Neural progenitor cell (in vitro differentiated cells): ENCODE measurements around the gene MYBBP1A. TPM values are rescaled to one million over a fixed set of nuclear protein-coding genes. Genes with fewer than 3 reads are reported as not detected.

Experiments used
- DNase-seq: peaks from one replicate; pipeline ENCODE4 v3.0.0-alpha.2; 2016; ENCODE audit warnings: low spot score
- H2AFZ ChIP-seq: fragments of 200-600 bp; sonication (generic); replicated peaks from 2 replicates; pipeline ENCODE4 v1.6.1; 2016; ENCODE audit warnings: antibody characterized with exemption
- H3F3A ChIP-seq: fragments of 200-600 bp; sonication (generic); 2 replicates; pipeline ENCODE4 v1.6.1; 2016; ENCODE audit warnings: antibody characterized with exemption, low read depth
- H3K27ac ChIP-seq: fragments of 200-600 bp; sonication (generic); 2 replicates; pipeline ENCODE4 v1.5.1; 2016; ENCODE audit warnings: mild to moderate bottlenecking
- H3K27me3 ChIP-seq: fragments of 200-600 bp; sonication (generic); 2 replicates; pipeline ENCODE4 v1.6.1; 2016; ENCODE audit warnings: mild to moderate bottlenecking, moderate library complexity
- H3K36me3 ChIP-seq: fragments of 200-600 bp; sonication (generic); 2 replicates; pipeline ENCODE4 v1.5.1; 2016
- H3K4me1 ChIP-seq: fragments of 200-600 bp; sonication (generic); 2 replicates; pipeline ENCODE4 v1.6.1; 2016; ENCODE audit warnings: mixed run types
- H3K4me2 ChIP-seq: fragments of 200-600 bp; sonication (generic); 2 replicates; pipeline ENCODE4 v1.6.1; 2016
- H3K4me3 ChIP-seq: fragments of 200-600 bp; sonication (generic); 2 replicates; pipeline ENCODE4 v1.5.1; 2016
- H3K79me2 ChIP-seq: fragments of 200-600 bp; sonication (generic); 2 replicates; pipeline ENCODE4 v1.6.1; 2016; ENCODE audit warnings: low read depth
- H3K9ac ChIP-seq: fragments of 200-600 bp; sonication (generic); 2 replicates; pipeline ENCODE4 v1.6.1; 2016
- H3K9me3 ChIP-seq: fragments of 200-600 bp; sonication (generic); 2 replicates; pipeline ENCODE4 v1.5.1; 2016; ENCODE audit warnings: low read depth
- H4K20me1 ChIP-seq: fragments of 200-600 bp; sonication (generic); 2 replicates; pipeline ENCODE4 v1.6.1; 2016; ENCODE audit warnings: low read depth
- H3K27ac Mint-ChIP-seq: 3 replicates; pipeline ENCODE4 v1.8.0; 2021; ENCODE audit warnings: mixed read lengths
- H3K27me3 Mint-ChIP-seq: 2 replicates; pipeline ENCODE4 v1.8.0; 2022; ENCODE audit warnings: low read depth, mild to moderate bottlenecking, inconsistent platforms, moderate library complexity, mixed read lengths; ENCODE audit not compliant: insufficient read depth
- H3K36me3 Mint-ChIP-seq: 3 replicates; pipeline ENCODE4 v1.8.0; 2021; ENCODE audit warnings: mixed read lengths
- H3K4me1 Mint-ChIP-seq: 3 replicates; pipeline ENCODE4 v1.8.0; 2021; ENCODE audit warnings: mixed read lengths
- H3K4me3 Mint-ChIP-seq: 3 replicates; pipeline ENCODE4 v1.8.0; 2021; ENCODE audit warnings: mild to moderate bottlenecking, moderate library complexity, mixed read lengths
- H3K9me3 Mint-ChIP-seq: 3 replicates; pipeline ENCODE4 v1.8.0; 2020; ENCODE audit warnings: mixed read lengths
- EZH2 ChIP-seq: fragments of 200-600 bp; sonication (generic); IDR thresholded peaks from 2 replicates; pipeline ENCODE4 v1.6.1; 2017; ENCODE audit warnings: antibody characterized with exemption, mild to moderate bottlenecking, moderate library complexity
- EZH2phosphoT487 ChIP-seq: fragments of 200-600 bp; sonication (generic); IDR thresholded peaks from 2 replicates; pipeline ENCODE4 v1.6.1; 2017; ENCODE audit warnings: antibody characterized with exemption
- total RNA-seq: library from RNA; depleted of rRNA; stranded (reverse); fragments of >200 nt; gene quantifications from 2 replicates; pipeline ENCODE4 v1.2.3, GENCODE V29; 2015; ENCODE audit warnings: low replicate concordance
- TF ChIP-seq, protein P1 (sequence below): fragments of 200-600 bp; sonication (generic); IDR thresholded peaks from 2 replicates; pipeline ENCODE4 v1.5.1; 2017; ENCODE audit warnings: antibody characterized with exemption, mild to moderate bottlenecking

The MYBBP1A gene
- total RNA-seq, 1 donor from 2014 or later: 17.4 TPM

DNA sequence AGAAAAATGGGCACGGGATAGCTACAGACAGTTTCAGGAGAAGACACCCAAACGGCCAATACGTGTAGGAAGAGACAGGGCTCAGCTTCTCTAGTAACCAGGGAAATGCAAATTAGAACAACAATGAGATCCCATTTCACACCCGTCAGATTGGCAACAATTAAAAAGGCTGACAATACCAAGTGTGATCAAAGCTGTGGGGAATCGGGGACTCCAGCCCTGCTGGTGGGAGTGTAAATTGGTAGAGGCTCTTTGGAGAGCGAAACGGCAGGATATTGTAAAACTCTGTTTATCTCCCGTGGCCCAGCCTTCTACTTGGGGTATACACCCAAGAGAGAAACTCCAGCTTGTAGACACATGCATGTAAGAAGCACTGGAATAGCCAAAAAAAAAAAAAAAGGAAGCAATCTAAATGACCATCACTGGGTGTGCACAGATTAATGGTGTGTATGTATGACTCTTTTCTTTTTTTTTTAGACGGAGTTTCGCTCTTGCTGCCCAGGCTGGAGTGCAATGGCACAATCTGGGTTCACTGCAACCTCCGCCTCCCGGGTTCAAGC is 27.5 kb downstream of the MYBBP1A start:
- Histone ChIP-seq H3K36me3 (no peaks in the 10 kb centered on the region), H2AFZ (no peak overlapping the region), H3K4me2 (no peak overlapping the region), H4K20me1 (no peaks in the 10 kb centered on the region), H3K4me3 (no peak overlapping the region), H3K4me1 (peaks cover 16% of the 10 kb centered on the region), H3K27ac (no peak overlapping the region), H3K79me2 (no peaks in the 10 kb centered on the region), H3K9me3 (no peaks in the 10 kb centered on the region), H3K27me3 (peaks cover 21% of the 10 kb centered on the region), H3F3A (peaks cover 4% of the 10 kb centered on the region), H3K9ac (no peak overlapping the region)
- Mint-ChIP-seq H3K36me3 (peaks cover 2% of the 10 kb centered on the region), H3K4me1 (peaks cover 13% of the 10 kb centered on the region), H3K9me3 (no peaks in the 10 kb centered on the region), H3K4me3 (no peak overlapping the region), H3K27me3 (peaks cover 7% of the 10 kb centered on the region), H3K27ac (no peak overlapping the region)
- TF ChIP-seq EZH2 (no peak), EZH2phosphoT487 (no peak)
- TF ChIP-seq, protein P1, sequence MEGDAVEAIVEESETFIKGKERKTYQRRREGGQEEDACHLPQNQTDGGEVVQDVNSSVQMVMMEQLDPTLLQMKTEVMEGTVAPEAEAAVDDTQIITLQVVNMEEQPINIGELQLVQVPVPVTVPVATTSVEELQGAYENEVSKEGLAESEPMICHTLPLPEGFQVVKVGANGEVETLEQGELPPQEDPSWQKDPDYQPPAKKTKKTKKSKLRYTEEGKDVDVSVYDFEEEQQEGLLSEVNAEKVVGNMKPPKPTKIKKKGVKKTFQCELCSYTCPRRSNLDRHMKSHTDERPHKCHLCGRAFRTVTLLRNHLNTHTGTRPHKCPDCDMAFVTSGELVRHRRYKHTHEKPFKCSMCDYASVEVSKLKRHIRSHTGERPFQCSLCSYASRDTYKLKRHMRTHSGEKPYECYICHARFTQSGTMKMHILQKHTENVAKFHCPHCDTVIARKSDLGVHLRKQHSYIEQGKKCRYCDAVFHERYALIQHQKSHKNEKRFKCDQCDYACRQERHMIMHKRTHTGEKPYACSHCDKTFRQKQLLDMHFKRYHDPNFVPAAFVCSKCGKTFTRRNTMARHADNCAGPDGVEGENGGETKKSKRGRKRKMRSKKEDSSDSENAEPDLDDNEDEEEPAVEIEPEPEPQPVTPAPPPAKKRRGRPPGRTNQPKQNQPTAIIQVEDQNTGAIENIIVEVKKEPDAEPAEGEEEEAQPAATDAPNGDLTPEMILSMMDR: no peak
- peak; percentile 38 for DNase-seq

DNA sequence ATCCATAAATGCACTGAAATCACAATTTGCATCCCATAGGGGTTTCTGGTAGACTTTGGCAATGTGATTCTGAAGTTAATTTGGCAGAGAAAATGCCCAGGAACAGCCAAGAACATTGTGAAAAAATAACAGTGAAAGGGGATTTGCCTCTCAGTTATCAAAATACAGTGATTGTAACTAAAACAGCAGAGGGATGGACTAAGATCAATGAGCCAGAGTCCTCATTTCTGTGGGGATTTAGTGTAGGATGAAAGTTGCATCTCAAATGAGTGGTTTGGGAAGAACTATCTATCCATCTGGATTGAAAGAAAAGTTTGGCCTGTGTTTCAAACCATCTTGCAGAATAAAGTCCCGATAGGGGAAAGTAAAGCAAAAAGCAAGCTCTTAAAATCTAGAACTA is 28.1 kb downstream of the MYBBP1A start:
- no peaks in the 10 kb centered on the region for H4K20me1 ChIP-seq
- no peak overlapping the region for H3K9ac ChIP-seq
- DNase-seq: no peak
- peaks cover 7% of the 10 kb centered on the region for H3K27me3 Mint-ChIP-seq
- no peaks in the 10 kb centered on the region for H3K9me3 Mint-ChIP-seq
- H3K9me3 ChIP-seq: no peaks in the 10 kb centered on the region
- H3K27me3 ChIP-seq: peaks cover 21% of the 10 kb centered on the region
- peaks cover 16% of the 10 kb centered on the region for H3K4me1 Mint-ChIP-seq
- peaks cover 19% of the 10 kb centered on the region for H3K4me1 ChIP-seq
- H3K79me2 ChIP-seq: no peaks in the 10 kb centered on the region
- H3F3A ChIP-seq: peaks cover 4% of the 10 kb centered on the region
- no peak overlapping the region for H3K4me2 ChIP-seq
- no peak overlapping the region for H3K27ac Mint-ChIP-seq
- no peak overlapping the region for H2AFZ ChIP-seq
- H3K36me3 ChIP-seq: no peaks in the 10 kb centered on the region
- H3K27ac ChIP-seq: no peak overlapping the region
- no peak overlapping the region for H3K4me3 ChIP-seq
- peaks cover 2% of the 10 kb centered on the region for H3K36me3 Mint-ChIP-seq
- no peak overlapping the region for H3K4me3 Mint-ChIP-seq
- TF ChIP-seq EZH2: no peak
- no peak for TF ChIP-seq EZH2phosphoT487

DNA sequence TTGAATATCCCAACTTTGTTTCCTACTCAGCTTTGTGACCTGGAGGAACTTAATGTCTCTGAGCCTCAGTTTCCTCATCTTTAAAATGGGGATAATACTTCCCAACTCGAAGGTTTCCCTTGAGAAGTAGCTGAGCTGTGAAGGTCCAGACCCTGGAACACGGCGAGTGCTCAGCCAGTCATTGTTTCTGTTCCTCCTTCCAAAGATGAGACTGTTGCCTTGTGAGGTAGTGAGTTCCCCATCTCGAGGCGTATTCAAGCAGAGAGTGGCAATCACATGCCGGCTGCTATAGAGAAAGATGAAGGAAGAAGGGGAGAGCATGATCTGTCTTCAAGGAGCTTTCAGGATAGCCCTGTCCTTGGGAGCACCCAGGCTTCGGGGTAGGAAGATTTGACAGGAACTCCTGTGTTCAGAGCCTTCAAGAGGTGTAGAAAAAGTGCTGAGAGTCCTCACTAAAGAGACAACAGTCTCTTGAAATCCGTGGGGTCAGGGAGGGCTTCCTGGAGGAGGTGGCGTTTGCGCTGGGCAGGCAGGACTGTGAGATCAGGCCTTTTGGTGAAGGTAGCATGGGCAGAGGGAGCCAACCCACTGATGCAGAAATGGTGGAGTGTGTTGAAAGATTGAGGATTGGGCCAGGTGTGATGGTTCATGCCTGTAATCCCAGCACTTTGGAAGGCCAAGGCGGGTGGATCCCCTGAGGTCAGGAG is 29.3 kb downstream of the MYBBP1A start:
- no peak for DNase-seq
- H3K36me3 ChIP-seq: no peaks in the 10 kb centered on the region
- H3K27me3 ChIP-seq: peaks cover 11% of the 10 kb centered on the region
- no peak overlapping the region for H3K4me3 ChIP-seq
- no peak overlapping the region for H3K4me2 ChIP-seq
- H3K9me3 ChIP-seq: no peaks in the 10 kb centered on the region
- no peak overlapping the region for H2AFZ ChIP-seq
- H3K79me2 ChIP-seq: no peaks in the 10 kb centered on the region
- Mint-ChIP-seq H3K27ac (no peak overlapping the region), H3K4me3 (peak overlapping the region; percentile 59), H3K36me3 (peaks cover 2% of the 10 kb centered on the region), H3K9me3 (no peaks in the 10 kb centered on the region), H3K27me3 (peaks cover 7% of the 10 kb centered on the region), H3K4me1 (peaks cover 25% of the 10 kb centered on the region)
- H3K27ac ChIP-seq: no peak overlapping the region
- H3F3A ChIP-seq: peaks cover 4% of the 10 kb centered on the region
- H4K20me1 ChIP-seq: no peaks in the 10 kb centered on the region
- H3K9ac ChIP-seq: no peak overlapping the region
- peaks cover 19% of the 10 kb centered on the region for H3K4me1 ChIP-seq
- TF ChIP-seq, protein P1: no peak
- TF ChIP-seq EZH2 (no peak), EZH2phosphoT487 (no peak)

DNA sequence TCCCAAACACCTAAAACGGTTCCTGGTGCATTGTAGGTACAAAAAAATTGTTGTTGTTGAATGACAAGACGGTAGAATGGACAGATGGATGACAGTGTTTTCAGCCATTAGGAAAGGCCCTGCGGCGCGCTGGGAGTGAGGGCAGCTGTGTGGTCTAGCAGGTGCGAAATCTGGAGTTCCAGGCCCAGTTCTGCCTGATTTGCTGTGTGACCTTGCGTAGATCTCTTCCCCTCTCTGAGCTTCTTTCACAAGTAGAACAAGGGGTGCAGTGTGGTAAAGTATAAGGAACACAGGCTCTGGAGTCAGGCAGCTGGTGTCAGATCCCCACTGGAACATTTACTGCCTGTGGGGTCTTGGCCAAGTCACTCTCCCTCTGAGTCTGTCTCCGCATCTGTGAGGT is 31.2 kb downstream of the MYBBP1A start:
- H3K4me2 ChIP-seq: no peak overlapping the region
- H3K4me3 Mint-ChIP-seq: no peak overlapping the region

More for the DNA sequence above, 31.2 kb downstream of the MYBBP1A start:
- Mint-ChIP-seq H3K4me1 (peaks cover 35% of the 10 kb centered on the region), H3K27ac (peak overlapping the region; percentile 6), H3K9me3 (no peaks in the 10 kb centered on the region), H3K36me3 (peaks cover 2% of the 10 kb centered on the region), H3K27me3 (peaks cover 10% of the 10 kb centered on the region)
- Histone ChIP-seq H3K9me3 (no peaks in the 10 kb centered on the region), H3K27me3 (peaks cover 10% of the 10 kb centered on the region), H3K9ac (no peak overlapping the region), H3K27ac (no peak overlapping the region), H3K4me3 (no peak overlapping the region), H3F3A (peaks cover 4% of the 10 kb centered on the region), H2AFZ (no peak overlapping the region), H3K36me3 (no peaks in the 10 kb centered on the region), H4K20me1 (no peaks in the 10 kb centered on the region), H3K4me1 (peaks cover 28% of the 10 kb centered on the region), H3K79me2 (no peaks in the 10 kb centered on the region)
- no peak for DNase-seq
- TF ChIP-seq, protein P1: no peak
- TF ChIP-seq EZH2 (no peak), EZH2phosphoT487 (no peak)
